Endothelial cell (in vitro differentiated cells): Measurements from ENCODE around the gene C1QTNF12. TPM values are rescaled to one million over a fixed set of nuclear protein-coding genes. Genes with fewer than 3 reads are reported as not detected.

ENCODE experiments used
- DNase-seq: peaks from one replicate; pipeline ENCODE4 v3.0.0; 2021; ENCODE audit warnings: low spot score
- H3K27ac Mint-ChIP-seq: one replicate; pipeline ENCODE4 v1.8.0; 2021; ENCODE audit warnings: mixed read lengths, inconsistent platforms; ENCODE audit not compliant: unreplicated experiment
- H3K27me3 Mint-ChIP-seq: one replicate; pipeline ENCODE4 v1.8.0; 2021; ENCODE audit warnings: mild to moderate bottlenecking, moderate library complexity, mixed read lengths, inconsistent platforms; ENCODE audit not compliant: unreplicated experiment
- H3K36me3 Mint-ChIP-seq: one replicate; pipeline ENCODE4 v1.8.0; 2021; ENCODE audit warnings: mild to moderate bottlenecking, low read depth, mixed read lengths, inconsistent platforms; ENCODE audit not compliant: unreplicated experiment
- H3K4me1 Mint-ChIP-seq: one replicate; pipeline ENCODE4 v1.8.0; 2021; ENCODE audit warnings: mild to moderate bottlenecking, mixed read lengths, inconsistent platforms; ENCODE audit not compliant: unreplicated experiment
- H3K4me3 Mint-ChIP-seq: one replicate; pipeline ENCODE4 v1.8.0; 2021; ENCODE audit warnings: mild to moderate bottlenecking, mixed read lengths, inconsistent platforms; ENCODE audit not compliant: unreplicated experiment
- H3K9me3 Mint-ChIP-seq: one replicate; pipeline ENCODE4 v1.8.0; 2021; ENCODE audit warnings: mixed read lengths, inconsistent platforms; ENCODE audit not compliant: unreplicated experiment
- CTCF ChIP-seq: fragments of 200-600 bp; sonication (generic); IDR thresholded peaks from one replicate; pipeline ENCODE4 v1.5.0; 2021; ENCODE audit warnings: antibody characterized with exemption; ENCODE audit not compliant: unreplicated experiment
- total RNA-seq: library from RNA; stranded (reverse); fragmentation: NEBNext Ultra II Directional; extraction: Animal tissue kit (Norgen Biotek cat#: 25700); gene quantifications from one replicate; pipeline ENCODE4 v1.2.1, GENCODE V29; 2021; ENCODE audit not compliant: unreplicated experiment

C1QTNF12 gene
- total RNA-seq, 1 donor from 2014 or later: 0.69 TPM

GRCh38 chr1:1242461-1243265 lies 3.9 kb downstream of the C1QTNF12 start:
- no peak for TF ChIP-seq CTCF
- Mint-ChIP-seq H3K4me3 (no peak overlapping the region), H3K36me3 (no peaks in the 10 kb centered on the region), H3K9me3 (no peaks in the 10 kb centered on the region), H3K27ac (no peak overlapping the region), H3K27me3 (peaks cover 2% of the 10 kb centered on the region), H3K4me1 (no peaks in the 10 kb centered on the region)
- DNase-seq: no peak

GRCh38 chr1:1241588-1242219 lies 4.8 kb downstream of the C1QTNF12 start:
- H3K27me3 Mint-ChIP-seq: peaks cover 2% of the 10 kb centered on the region
- H3K4me3 Mint-ChIP-seq: no peak overlapping the region
- H3K4me1 Mint-ChIP-seq: no peaks in the 10 kb centered on the region
- no peak for DNase-seq
- no peak overlapping the region for H3K27ac Mint-ChIP-seq
- no peaks in the 10 kb centered on the region for H3K36me3 Mint-ChIP-seq
- H3K9me3 Mint-ChIP-seq: no peaks in the 10 kb centered on the region
- TF ChIP-seq CTCF: no peak

GRCh38 chr1:1240822-1241587 lies 5.5 kb downstream of the C1QTNF12 start:
- no peak for DNase-seq
- H3K27ac Mint-ChIP-seq: no peak overlapping the region
- H3K4me1 Mint-ChIP-seq: no peaks in the 10 kb centered on the region

GRCh38 chr1:1240348-1240732 lies 6.2 kb downstream of the C1QTNF12 start:
- H3K4me3 Mint-ChIP-seq: no peak overlapping the region
- no peaks in the 10 kb centered on the region for H3K27me3 Mint-ChIP-seq
- no peaks in the 10 kb centered on the region for H3K4me1 Mint-ChIP-seq
- no peak overlapping the region for H3K27ac Mint-ChIP-seq
- no peak for TF ChIP-seq CTCF
- DNase-seq: no peak
- no peaks in the 10 kb centered on the region for H3K36me3 Mint-ChIP-seq
- H3K9me3 Mint-ChIP-seq: no peaks in the 10 kb centered on the region

More at GRCh38 chr1:1240822-1241587, 5.5 kb downstream of the C1QTNF12 start:
- Mint-ChIP-seq H3K9me3 (no peaks in the 10 kb centered on the region), H3K36me3 (no peaks in the 10 kb centered on the region), H3K4me3 (no peak overlapping the region), H3K27me3 (peaks cover 1% of the 10 kb centered on the region)
- no peak for TF ChIP-seq CTCF
